Measurements from ENCODE around the gene TRMT11.

GRCh38 chr6:126040826-126041225 lies 54.5 kb downstream of the TRMT11 start:
- TF ChIP-seq REST (IDR thresholded peaks at IDR 0.05; ENCODE audit: low read depth) = no peak
- no peak for TF ChIP-seq MAX (IDR thresholded peaks at IDR 0.05)
- TF ChIP-seq CREB1 (IDR thresholded peaks at IDR 0.05; ENCODE audit: low read depth) = no peak
- TF ChIP-seq YY1 (IDR thresholded peaks at IDR 0.05; ENCODE audit: low read depth) = no peak
- TF ChIP-seq NFIC (IDR thresholded peaks at IDR 0.05) = no peak
- no peak for TF ChIP-seq FOXM1 (IDR thresholded peaks at IDR 0.05; ENCODE audit: borderline replicate concordance, low read depth)
- TF ChIP-seq ZBTB7A (IDR thresholded peaks at IDR 0.05; ENCODE audit: low read depth) = no peak
- TF ChIP-seq TAF1 (IDR thresholded peaks at IDR 0.05; ENCODE audit: low read depth) = no peak
- no peak for TF ChIP-seq USF1 (IDR thresholded peaks at IDR 0.05)
- TF ChIP-seq EP300 (IDR thresholded peaks at IDR 0.05; ENCODE audit: borderline replicate concordance) = no peak

Measured in Ishikawa (cell line).